ENCODE data around the gene PRPS1.

Gene PRPS1

DNA sequence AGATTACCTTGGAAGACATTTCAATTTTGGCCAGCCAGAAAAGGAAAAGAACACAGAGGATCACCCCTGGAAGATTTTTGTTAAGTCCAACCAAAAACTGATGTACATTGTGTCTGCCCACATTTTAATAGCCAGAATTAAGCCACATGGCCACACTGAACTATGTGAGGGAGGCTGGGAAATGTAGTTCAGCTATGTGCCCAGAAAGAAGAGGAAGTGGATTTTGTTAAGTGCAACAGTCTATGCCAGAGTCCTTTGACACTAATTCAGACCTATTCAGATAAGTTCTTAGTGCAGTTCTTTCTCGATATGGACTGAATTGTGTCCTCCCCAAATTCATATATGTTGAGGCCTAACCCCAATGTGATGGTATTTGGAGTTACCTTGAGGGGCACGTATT lies 18.4 kb downstream of the PRPS1 start:
- Histone ChIP-seq H3K4me2 (ENCODE audit: low read length) (no peak overlapping the region), H3K4me3 (ENCODE audit: low read length) (no peak overlapping the region), H3K27ac (ENCODE audit: low read length) (no peak overlapping the region), H2AFZ (ENCODE audit: low read depth, low read length) (no peak overlapping the region), H3K9me3 (ENCODE audit: insufficient read depth, low read length) (no peaks in the 10 kb centered on the region), H3K36me3 (replicated peaks; ENCODE audit: low read depth, low read length) (peaks cover 30% of the 10 kb centered on the region), H3K79me2 (ENCODE audit: low read length) (no peaks in the 10 kb centered on the region), H3K27me3 (ENCODE audit: low read depth, low read length) (no peaks in the 10 kb centered on the region), H3K4me1 (ENCODE audit: low read length) (no peaks in the 10 kb centered on the region), H4K20me1 (ENCODE audit: insufficient read depth, low read length) (no peaks in the 10 kb centered on the region), H3K9ac (ENCODE audit: low read length) (no peak overlapping the region)
- TF ChIP-seq, protein P1, sequence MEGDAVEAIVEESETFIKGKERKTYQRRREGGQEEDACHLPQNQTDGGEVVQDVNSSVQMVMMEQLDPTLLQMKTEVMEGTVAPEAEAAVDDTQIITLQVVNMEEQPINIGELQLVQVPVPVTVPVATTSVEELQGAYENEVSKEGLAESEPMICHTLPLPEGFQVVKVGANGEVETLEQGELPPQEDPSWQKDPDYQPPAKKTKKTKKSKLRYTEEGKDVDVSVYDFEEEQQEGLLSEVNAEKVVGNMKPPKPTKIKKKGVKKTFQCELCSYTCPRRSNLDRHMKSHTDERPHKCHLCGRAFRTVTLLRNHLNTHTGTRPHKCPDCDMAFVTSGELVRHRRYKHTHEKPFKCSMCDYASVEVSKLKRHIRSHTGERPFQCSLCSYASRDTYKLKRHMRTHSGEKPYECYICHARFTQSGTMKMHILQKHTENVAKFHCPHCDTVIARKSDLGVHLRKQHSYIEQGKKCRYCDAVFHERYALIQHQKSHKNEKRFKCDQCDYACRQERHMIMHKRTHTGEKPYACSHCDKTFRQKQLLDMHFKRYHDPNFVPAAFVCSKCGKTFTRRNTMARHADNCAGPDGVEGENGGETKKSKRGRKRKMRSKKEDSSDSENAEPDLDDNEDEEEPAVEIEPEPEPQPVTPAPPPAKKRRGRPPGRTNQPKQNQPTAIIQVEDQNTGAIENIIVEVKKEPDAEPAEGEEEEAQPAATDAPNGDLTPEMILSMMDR (IDR thresholded peaks at IDR 0.05; ENCODE audit: low read depth, low read length), result no peak
- TF ChIP-seq EZH2phosphoT487 (IDR thresholded peaks at IDR 0.05; ENCODE audit: low read depth), result no peak

DNA sequence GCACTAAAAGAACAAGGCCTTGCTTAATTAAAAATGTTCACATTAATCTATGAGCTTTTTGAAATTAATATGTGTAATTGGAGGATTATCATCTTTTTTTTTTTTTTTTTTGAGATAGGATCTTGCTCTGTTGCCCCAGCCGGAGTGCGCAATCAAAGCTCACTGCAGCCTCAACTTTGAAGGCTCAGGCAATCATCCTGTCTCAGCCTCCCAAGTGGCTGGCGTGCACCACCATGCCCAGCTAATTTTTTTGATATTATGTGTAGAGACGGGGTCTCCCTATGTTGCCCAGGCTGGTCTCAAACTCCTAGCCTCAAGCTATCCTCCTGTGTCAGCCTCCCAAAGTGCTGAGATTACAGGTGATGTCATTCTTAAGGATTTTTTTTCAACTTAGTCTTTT lies 20.0 kb downstream of the PRPS1 start:
- TF ChIP-seq, protein P1 (IDR thresholded peaks at IDR 0.05; ENCODE audit: low read depth, low read length), result no peak
- TF ChIP-seq EZH2phosphoT487 (IDR thresholded peaks at IDR 0.05; ENCODE audit: low read depth), result no peak
- Histone ChIP-seq H3K4me1 (ENCODE audit: low read length) (no peaks in the 10 kb centered on the region), H3K27ac (ENCODE audit: low read length) (no peak overlapping the region), H3K4me3 (ENCODE audit: low read length) (no peak overlapping the region), H3K36me3 (replicated peaks; ENCODE audit: low read depth, low read length) (peaks cover 15% of the 10 kb centered on the region), H4K20me1 (ENCODE audit: insufficient read depth, low read length) (no peaks in the 10 kb centered on the region), H3K27me3 (ENCODE audit: low read depth, low read length) (no peaks in the 10 kb centered on the region), H3K4me2 (ENCODE audit: low read length) (no peak overlapping the region), H2AFZ (ENCODE audit: low read depth, low read length) (no peak overlapping the region), H3K79me2 (ENCODE audit: low read length) (no peaks in the 10 kb centered on the region), H3K9ac (ENCODE audit: low read length) (no peak overlapping the region), H3K9me3 (ENCODE audit: insufficient read depth, low read length) (no peaks in the 10 kb centered on the region)

DNA sequence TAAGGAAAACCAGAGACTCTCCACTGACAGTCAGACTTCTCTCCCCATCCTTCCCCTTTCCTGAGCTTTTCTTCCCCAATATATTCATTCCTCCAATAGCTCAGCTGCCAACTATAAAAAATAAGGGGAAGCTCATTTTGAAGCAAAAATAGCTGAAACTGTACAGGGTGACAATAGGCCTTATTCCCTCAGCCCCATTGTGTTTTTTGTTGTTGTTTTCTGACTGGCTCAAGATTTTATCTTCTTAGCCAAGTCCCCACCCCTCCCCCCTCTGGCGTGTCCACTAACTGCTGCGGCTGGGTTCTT lies 26.2 kb downstream of the PRPS1 start:
- no peaks in the 10 kb centered on the region for H3K27me3 ChIP-seq (ENCODE audit: low read depth, low read length)
- H3K9ac ChIP-seq (ENCODE audit: low read length), result no peak overlapping the region
- no peaks in the 10 kb centered on the region for H3K79me2 ChIP-seq (ENCODE audit: low read length)
- H2AFZ ChIP-seq (ENCODE audit: low read depth, low read length), result no peak overlapping the region
- H3K27ac ChIP-seq (ENCODE audit: low read length), result no peak overlapping the region
- no peak overlapping the region for H3K4me3 ChIP-seq (ENCODE audit: low read length)
- TF ChIP-seq, protein P1 (IDR thresholded peaks at IDR 0.05; ENCODE audit: low read depth, low read length), result no peak
- no peak for TF ChIP-seq EZH2phosphoT487 (IDR thresholded peaks at IDR 0.05; ENCODE audit: low read depth)
- H3K4me2 ChIP-seq (ENCODE audit: low read length), result no peak overlapping the region
- no peaks in the 10 kb centered on the region for H3K4me1 ChIP-seq (ENCODE audit: low read length)
- no peaks in the 10 kb centered on the region for H4K20me1 ChIP-seq (ENCODE audit: insufficient read depth, low read length)
- no peaks in the 10 kb centered on the region for H3K36me3 ChIP-seq (replicated peaks; ENCODE audit: low read depth, low read length)
- no peaks in the 10 kb centered on the region for H3K9me3 ChIP-seq (ENCODE audit: insufficient read depth, low read length)

DNA sequence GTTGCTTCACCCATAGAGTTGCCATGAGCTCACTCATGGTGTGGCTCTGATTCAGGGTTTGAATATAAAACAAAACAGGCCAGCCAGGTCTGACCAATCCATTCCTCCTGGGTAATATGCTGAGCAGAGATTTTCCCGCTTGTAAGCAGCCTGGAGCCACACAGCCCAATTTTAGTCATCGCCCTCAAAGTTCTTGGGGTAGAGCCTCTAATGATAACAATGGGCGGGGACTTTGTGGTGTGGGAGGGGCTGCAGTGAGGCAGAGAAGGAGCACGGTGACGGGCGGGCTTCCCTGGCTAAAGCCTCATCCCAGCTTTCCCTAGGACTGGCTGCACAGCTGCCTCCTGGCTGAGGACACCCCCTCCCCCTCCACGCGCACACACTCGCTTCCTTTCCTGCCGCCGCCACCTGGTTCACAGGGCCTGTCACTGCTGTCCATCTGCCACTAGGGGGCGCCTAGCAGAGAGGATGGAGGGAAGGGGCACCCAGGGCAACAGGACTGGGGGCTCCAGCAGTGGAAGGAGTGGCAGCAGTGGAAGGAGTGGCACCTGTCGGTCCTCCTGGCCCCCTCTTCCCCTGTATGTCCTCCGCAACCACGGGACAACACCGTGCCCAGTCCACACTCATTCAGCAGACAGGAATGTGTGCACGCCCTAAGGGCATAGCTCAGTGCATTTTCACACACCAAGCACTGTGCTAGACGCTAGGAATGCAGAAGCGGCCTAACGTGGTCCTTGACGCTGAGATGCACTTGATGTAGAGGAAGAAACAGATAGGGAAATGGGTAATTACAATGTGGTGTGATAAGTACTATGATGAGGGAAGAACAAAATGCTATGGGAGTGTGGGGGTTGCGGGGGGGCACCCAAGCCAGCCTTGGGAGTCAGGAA lies 26.8 kb downstream of the PRPS1 start:
- H3K79me2 ChIP-seq (ENCODE audit: low read length), result no peaks in the 10 kb centered on the region
- no peaks in the 10 kb centered on the region for H3K9me3 ChIP-seq (ENCODE audit: insufficient read depth, low read length)
- no peak overlapping the region for H3K9ac ChIP-seq (ENCODE audit: low read length)
- H3K4me2 ChIP-seq (ENCODE audit: low read length), result no peak overlapping the region
- no peaks in the 10 kb centered on the region for H4K20me1 ChIP-seq (ENCODE audit: insufficient read depth, low read length)
- H3K27ac ChIP-seq (ENCODE audit: low read length), result no peak overlapping the region
- H3K4me1 ChIP-seq (ENCODE audit: low read length), result no peaks in the 10 kb centered on the region
- no peak for TF ChIP-seq EZH2phosphoT487 (IDR thresholded peaks at IDR 0.05; ENCODE audit: low read depth)
- TF ChIP-seq, protein P1 (IDR thresholded peaks at IDR 0.05; ENCODE audit: low read depth, low read length), result peak; percentile 58
- H3K36me3 ChIP-seq (replicated peaks; ENCODE audit: low read depth, low read length), result no peaks in the 10 kb centered on the region
- no peak overlapping the region for H3K4me3 ChIP-seq (ENCODE audit: low read length)
- H2AFZ ChIP-seq (ENCODE audit: low read depth, low read length), result no peak overlapping the region
- no peaks in the 10 kb centered on the region for H3K27me3 ChIP-seq (ENCODE audit: low read depth, low read length)
